ENCODE measurements around the gene EML2.
"Not testable (repeated sequence)": the region's sequence is repeated elsewhere in the genome, so short reads cannot be mapped to it uniquely, and the experiment has no call there.

EML2 gene

GRCh38 chr19:45645631-45646344 lies 6.6 kb upstream of the EML2 start:
- peak; percentile 31 for DNase-seq

GRCh38 chr19:45645068-45645630 lies 6.0 kb upstream of the EML2 start:
- DNase-seq: no peak

- no peak for DNase-seq
These were observed 5.0 kb upstream of the EML2 start for GRCh38 chr19:45643927-45644771.

- peak; percentile 51 for DNase-seq
These were observed 4.1 kb upstream of the EML2 start for GRCh38 chr19:45643024-45643926.

GRCh38 chr19:45641274-45642105 lies 2.3 kb upstream of the EML2 start:
- peak; percentile 49 for DNase-seq

- no peak for DNase-seq
These were observed 1.7 kb upstream of the EML2 start for GRCh38 chr19:45640849-45641273.

- DNase-seq: no peak
These were observed 1.1 kb downstream of the EML2 start for GRCh38 chr19:45637890-45638667.

- no peak for DNase-seq
These were observed 2.3 kb downstream of the EML2 start for GRCh38 chr19:45636902-45637301.

GRCh38 chr19:45636275-45636674 lies 2.9 kb downstream of the EML2 start:
- no peak for DNase-seq

- peak; percentile 17 for DNase-seq
These were observed 6.6 kb downstream of the EML2 start for GRCh38 chr19:45632468-45633196.

GRCh38 chr19:45630463-45630862 lies 8.7 kb downstream of the EML2 start:
- DNase-seq: no peak

GRCh38 chr19:45629704-45630103 lies 9.5 kb downstream of the EML2 start:
- no peak for DNase-seq

- not testable (repeated sequence) for DNase-seq
These were observed 11.0 kb downstream of the EML2 start for GRCh38 chr19:45628219-45628618.

GRCh38 chr19:45623984-45624383 lies 15.2 kb downstream of the EML2 start:
- DNase-seq: no peak

- no peak for DNase-seq
These were observed 17.2 kb downstream of the EML2 start for GRCh38 chr19:45621976-45622503.

- DNase-seq: no peak
These were observed 17.8 kb downstream of the EML2 start for GRCh38 chr19:45621389-45621788.

GRCh38 chr19:45616704-45617017 lies 22.5 kb downstream of the EML2 start:
- no peak for DNase-seq

GRCh38 chr19:45615795-45616703 lies 23.1 kb downstream of the EML2 start:
- DNase-seq: peak; percentile 95

- DNase-seq: not testable (repeated sequence)
These were observed 24.1 kb downstream of the EML2 start for GRCh38 chr19:45615056-45615455.
